ENCODE measurements around the gene KCNN4. TPM values are rescaled to one million over a fixed set of nuclear protein-coding genes. Genes with fewer than 3 reads are reported as not detected.

KCNN4 gene
- total and polyA plus RNA-seq, 10 of the 15 experiments (the other 5 are each of a cell fraction or from before 2014, with no cell fraction given) = 1.4 to 112 (median 77.9) TPM

DNA sequence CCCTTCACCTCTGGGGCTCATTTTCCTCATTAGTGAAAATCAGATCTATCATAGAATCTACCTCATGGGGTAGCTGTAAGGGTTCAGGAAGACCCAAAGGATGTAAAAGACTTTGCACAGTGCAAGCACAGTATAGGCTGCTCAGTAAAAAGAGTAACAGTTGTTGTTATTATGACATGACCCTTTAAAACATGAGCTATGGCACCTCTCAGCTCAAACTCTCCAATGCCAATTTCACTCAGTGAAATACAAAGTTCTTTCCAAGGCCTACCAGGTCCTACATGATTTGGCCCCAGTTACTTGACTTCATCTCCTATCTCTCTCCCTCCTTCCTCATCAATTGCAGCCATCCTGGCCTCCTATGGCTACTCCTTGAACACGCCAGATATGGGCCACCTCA is 30.9 kb downstream of the KCNN4 start:
- FAIRE-seq (no peak), DNase-seq (ENCODE audit: low read depth, low spot score) (no peak), ATAC-seq (no peak)
- RAD21 ChIA-PET (ENCODE audit: unreplicated experiment) = interaction anchor here (0.6 to 8.2 kb wide), 5 partner anchors 15 to 82 kb away, joined by 3 to 118 read pairs (median 6); partner anchors contain the start of genes KCNN4 and PLAUR
- SMC1A ChIA-PET (ENCODE audit: uncharacterized antibody, unreplicated experiment) = interaction anchor here (0.8 to 10.1 kb wide), 4 partner anchors 16 to 61 kb away, joined by 3 to 186 read pairs (median 8); partner anchors contain the start of gene KCNN4
- in situ Hi-C loops (cut with MboI) = loop anchor here (5.0 to 25.0 kb wide), 3 partner anchors 37 to 1813 kb away; partner anchors contain the start of genes ERFL and FOSB
- H2AFZ ChIP-seq (ENCODE audit: control insufficient read depth, low read depth, low read length) = no peak overlapping the region
- H3K27ac ChIP-seq (ENCODE audit: control insufficient read depth, insufficient read depth) = peak overlapping the region; percentile 87; the same call in 1 of the 2 replicates
- peaks cover 33% of the 10 kb centered on the region for H3K79me2 ChIP-seq (ENCODE audit: control insufficient read depth, insufficient read depth, low read length)
- no peak for TF ChIP-seq ATF7 (IDR thresholded peaks at IDR 0.05; ENCODE audit: low read depth)
- TF ChIP-seq, protein P1, sequence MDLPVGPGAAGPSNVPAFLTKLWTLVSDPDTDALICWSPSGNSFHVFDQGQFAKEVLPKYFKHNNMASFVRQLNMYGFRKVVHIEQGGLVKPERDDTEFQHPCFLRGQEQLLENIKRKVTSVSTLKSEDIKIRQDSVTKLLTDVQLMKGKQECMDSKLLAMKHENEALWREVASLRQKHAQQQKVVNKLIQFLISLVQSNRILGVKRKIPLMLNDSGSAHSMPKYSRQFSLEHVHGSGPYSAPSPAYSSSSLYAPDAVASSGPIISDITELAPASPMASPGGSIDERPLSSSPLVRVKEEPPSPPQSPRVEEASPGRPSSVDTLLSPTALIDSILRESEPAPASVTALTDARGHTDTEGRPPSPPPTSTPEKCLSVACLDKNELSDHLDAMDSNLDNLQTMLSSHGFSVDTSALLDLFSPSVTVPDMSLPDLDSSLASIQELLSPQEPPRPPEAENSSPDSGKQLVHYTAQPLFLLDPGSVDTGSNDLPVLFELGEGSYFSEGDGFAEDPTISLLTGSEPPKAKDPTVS (IDR thresholded peaks at IDR 0.05; ENCODE audit: low read depth, low read length) = no peak
- TF ChIP-seq, protein P2, sequence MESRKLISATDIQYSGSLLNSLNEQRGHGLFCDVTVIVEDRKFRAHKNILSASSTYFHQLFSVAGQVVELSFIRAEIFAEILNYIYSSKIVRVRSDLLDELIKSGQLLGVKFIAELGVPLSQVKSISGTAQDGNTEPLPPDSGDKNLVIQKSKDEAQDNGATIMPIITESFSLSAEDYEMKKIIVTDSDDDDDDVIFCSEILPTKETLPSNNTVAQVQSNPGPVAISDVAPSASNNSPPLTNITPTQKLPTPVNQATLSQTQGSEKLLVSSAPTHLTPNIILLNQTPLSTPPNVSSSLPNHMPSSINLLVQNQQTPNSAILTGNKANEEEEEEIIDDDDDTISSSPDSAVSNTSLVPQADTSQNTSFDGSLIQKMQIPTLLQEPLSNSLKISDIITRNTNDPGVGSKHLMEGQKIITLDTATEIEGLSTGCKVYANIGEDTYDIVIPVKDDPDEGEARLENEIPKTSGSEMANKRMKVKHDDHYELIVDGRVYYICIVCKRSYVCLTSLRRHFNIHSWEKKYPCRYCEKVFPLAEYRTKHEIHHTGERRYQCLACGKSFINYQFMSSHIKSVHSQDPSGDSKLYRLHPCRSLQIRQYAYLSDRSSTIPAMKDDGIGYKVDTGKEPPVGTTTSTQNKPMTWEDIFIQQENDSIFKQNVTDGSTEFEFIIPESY (IDR thresholded peaks at IDR 0.05) = no peak
- TF ChIP-seq, protein P3, sequence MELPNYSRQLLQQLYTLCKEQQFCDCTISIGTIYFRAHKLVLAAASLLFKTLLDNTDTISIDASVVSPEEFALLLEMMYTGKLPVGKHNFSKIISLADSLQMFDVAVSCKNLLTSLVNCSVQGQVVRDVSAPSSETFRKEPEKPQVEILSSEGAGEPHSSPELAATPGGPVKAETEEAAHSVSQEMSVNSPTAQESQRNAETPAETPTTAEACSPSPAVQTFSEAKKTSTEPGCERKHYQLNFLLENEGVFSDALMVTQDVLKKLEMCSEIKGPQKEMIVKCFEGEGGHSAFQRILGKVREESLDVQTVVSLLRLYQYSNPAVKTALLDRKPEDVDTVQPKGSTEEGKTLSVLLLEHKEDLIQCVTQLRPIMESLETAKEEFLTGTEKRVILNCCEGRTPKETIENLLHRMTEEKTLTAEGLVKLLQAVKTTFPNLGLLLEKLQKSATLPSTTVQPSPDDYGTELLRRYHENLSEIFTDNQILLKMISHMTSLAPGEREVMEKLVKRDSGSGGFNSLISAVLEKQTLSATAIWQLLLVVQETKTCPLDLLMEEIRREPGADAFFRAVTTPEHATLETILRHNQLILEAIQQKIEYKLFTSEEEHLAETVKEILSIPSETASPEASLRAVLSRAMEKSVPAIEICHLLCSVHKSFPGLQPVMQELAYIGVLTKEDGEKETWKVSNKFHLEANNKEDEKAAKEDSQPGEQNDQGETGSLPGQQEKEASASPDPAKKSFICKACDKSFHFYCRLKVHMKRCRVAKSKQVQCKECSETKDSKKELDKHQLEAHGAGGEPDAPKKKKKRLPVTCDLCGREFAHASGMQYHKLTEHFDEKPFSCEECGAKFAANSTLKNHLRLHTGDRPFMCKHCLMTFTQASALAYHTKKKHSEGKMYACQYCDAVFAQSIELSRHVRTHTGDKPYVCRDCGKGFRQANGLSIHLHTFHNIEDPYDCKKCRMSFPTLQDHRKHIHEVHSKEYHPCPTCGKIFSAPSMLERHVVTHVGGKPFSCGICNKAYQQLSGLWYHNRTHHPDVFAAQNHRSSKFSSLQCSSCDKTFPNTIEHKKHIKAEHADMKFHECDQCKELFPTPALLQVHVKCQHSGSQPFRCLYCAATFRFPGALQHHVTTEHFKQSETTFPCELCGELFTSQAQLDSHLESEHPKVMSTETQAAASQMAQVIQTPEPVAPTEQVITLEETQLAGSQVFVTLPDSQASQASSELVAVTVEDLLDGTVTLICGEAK (IDR thresholded peaks at IDR 0.05; ENCODE audit: borderline replicate concordance) = no peak
- TF ChIP-seq JUNB (IDR thresholded peaks at IDR 0.05) = no peak
- no peak for TF ChIP-seq ETV6 (conservative IDR thresholded peaks at IDR 0.05 in 1 of 2, IDR thresholded peaks at IDR 0.05 in 1 of 2; ENCODE audit: borderline replicate concordance in 1 of 2, low read depth in 1 of 2)
- TF ChIP-seq ZNF24 (IDR thresholded peaks at IDR 0.05) = no peak
- TF ChIP-seq, protein P4, sequence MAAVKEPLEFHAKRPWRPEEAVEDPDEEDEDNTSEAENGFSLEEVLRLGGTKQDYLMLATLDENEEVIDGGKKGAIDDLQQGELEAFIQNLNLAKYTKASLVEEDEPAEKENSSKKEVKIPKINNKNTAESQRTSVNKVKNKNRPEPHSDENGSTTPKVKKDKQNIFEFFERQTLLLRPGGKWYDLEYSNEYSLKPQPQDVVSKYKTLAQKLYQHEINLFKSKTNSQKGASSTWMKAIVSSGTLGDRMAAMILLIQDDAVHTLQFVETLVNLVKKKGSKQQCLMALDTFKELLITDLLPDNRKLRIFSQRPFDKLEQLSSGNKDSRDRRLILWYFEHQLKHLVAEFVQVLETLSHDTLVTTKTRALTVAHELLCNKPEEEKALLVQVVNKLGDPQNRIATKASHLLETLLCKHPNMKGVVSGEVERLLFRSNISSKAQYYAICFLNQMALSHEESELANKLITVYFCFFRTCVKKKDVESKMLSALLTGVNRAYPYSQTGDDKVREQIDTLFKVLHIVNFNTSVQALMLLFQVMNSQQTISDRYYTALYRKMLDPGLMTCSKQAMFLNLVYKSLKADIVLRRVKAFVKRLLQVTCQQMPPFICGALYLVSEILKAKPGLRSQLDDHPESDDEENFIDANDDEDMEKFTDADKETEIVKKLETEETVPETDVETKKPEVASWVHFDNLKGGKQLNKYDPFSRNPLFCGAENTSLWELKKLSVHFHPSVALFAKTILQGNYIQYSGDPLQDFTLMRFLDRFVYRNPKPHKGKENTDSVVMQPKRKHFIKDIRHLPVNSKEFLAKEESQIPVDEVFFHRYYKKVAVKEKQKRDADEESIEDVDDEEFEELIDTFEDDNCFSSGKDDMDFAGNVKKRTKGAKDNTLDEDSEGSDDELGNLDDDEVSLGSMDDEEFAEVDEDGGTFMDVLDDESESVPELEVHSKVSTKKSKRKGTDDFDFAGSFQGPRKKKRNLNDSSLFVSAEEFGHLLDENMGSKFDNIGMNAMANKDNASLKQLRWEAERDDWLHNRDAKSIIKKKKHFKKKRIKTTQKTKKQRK (IDR thresholded peaks at IDR 0.05; ENCODE audit: low read depth, low read length) = no peak
- no peak for TF ChIP-seq GABPA (IDR thresholded peaks at IDR 0.05; ENCODE audit: low read depth)
- no peak for TF ChIP-seq EGR1 (IDR thresholded peaks at IDR 0.05; ENCODE audit: borderline replicate concordance in 1 of 2, low read depth in 2 of 2, low read length in 2 of 2)
- TF ChIP-seq TAF1 (IDR thresholded peaks at IDR 0.05; ENCODE audit: borderline replicate concordance, low read depth, low read length) = no peak
- no peak for TF ChIP-seq RAD21 (IDR thresholded peaks at IDR 0.05; ENCODE audit: insufficient read depth, low read depth, low read length)
- POLR2A ChIA-PET = interaction anchor here (0.7 to 13.5 kb wide), 4 partner anchors 15 to 81 kb away, joined by 3 to 307 read pairs (median 42); partner anchors contain the start of genes KCNN4 and PLAUR
- no peak overlapping the region for H3K4me3 ChIP-seq
- no peak overlapping the region for H3K4me2 ChIP-seq (ENCODE audit: control insufficient read depth, insufficient read depth)
- peaks cover 15 to 28% of the 10 kb centered on the region in 2 experiments; a peak in 3 of 4 replicates for H3K36me3 ChIP-seq (ENCODE audit: control insufficient read depth in 2 of 2, insufficient read depth in 2 of 2, low read length in 1 of 2)
- H4K20me1 ChIP-seq (ENCODE audit: control insufficient read depth, insufficient read depth) = no peaks in the 10 kb centered on the region
- BruUV-seq (replicated peaks) = no TSS peak
- H3K9me3 ChIP-seq (replicated peaks; ENCODE audit: control insufficient read depth, insufficient read depth, low read length) = no peaks in the 10 kb centered on the region
- no peak overlapping the region for H3K9ac ChIP-seq (ENCODE audit: control insufficient read depth, insufficient read depth, low read length)
- CTCF ChIA-PET = interaction anchor here (0.6 to 8.1 kb wide), 5 partner anchors 15 to 246 kb away, joined by 3 to 144 read pairs (median 10); partner anchors contain the start of gene KCNN4
- intact Hi-C loops (cut with micrococcal nuclease; ENCODE audit: unreplicated experiment) = loop anchor here (2.0 to 5.0 kb wide), 2 partner anchors 15 to 83 kb away; no protein-coding TSS in a partner anchor
- WGBS (ENCODE audit: insufficient coverage, insufficient replicate concordance, low lambda C conversion rate, missing lambda C conversion rate) = 94% methylated on average over 1 of the region's 1 CpG
- H3K4me1 ChIP-seq (ENCODE audit: control insufficient read depth, insufficient read depth, low read length) = peaks cover 45% of the 10 kb centered on the region
- no peaks in the 10 kb centered on the region for H3K27me3 ChIP-seq (replicated peaks in 1 of 2; ENCODE audit: control insufficient read depth in 2 of 2, insufficient read depth in 2 of 2, low read length in 1 of 2)
